Measurements from ENCODE around the gene ZDHHC24.
A peak's percentile ranks its signal among the peaks of the same experiment; 100 is the strongest.

Gene ZDHHC24, protein sequence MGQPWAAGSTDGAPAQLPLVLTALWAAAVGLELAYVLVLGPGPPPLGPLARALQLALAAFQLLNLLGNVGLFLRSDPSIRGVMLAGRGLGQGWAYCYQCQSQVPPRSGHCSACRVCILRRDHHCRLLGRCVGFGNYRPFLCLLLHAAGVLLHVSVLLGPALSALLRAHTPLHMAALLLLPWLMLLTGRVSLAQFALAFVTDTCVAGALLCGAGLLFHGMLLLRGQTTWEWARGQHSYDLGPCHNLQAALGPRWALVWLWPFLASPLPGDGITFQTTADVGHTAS

GRCh38 chr11:66545701-66546367 is at the start of gene ZDHHC24:
ZDHHC24 (minus strand) TSS chr11:66546048; CDS start chr11:66546003, 45 bp downstream.
- DNase-seq (ENCODE audit: low read depth), result peak; percentile 95
- H3K4me3 ChIP-seq (ENCODE audit: control insufficient read depth, low read depth, low read length), result peak within 1 kb of the TSS; percentile 68
- TF ChIP-seq CTCF (conservative IDR thresholded peaks at IDR 0.05; ENCODE audit: control insufficient read depth, insufficient read depth, low read depth, low read length), result no peak

DNA sequence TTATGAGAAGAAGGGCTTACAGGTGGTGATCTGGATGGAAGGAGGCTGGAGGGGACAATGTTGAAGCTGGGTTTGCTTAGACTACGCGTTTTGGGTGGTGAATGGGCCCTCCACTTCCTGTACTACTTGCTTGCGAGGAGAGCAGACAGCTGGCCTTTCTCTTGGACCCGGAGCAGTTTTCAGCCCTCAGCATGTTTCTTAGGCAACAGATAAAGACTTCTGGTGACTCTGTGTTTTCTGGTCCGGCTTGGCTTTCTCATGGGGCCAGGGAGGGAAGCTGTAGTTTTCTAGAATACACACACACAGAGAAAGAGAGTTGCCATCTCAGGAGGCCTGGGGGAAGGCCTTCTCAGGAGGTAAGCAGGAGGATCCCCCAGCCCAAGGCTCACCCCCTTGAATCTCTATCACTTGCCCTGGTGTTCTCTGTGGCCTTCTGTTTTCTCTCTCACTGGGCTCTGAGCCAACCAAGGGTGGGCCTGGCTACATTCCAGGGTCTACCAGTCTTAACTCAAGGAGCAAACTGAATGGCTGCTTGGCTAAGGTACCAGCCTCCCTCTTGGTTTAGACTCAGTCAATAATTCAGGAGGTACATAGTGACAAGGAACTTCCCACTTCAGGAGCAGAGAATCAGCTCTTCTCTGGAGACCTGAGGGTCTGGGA is 49.5 kb upstream of the ZDHHC24 start:
- no peak for DNase-seq (ENCODE audit: low read depth)
- TF ChIP-seq CTCF (conservative IDR thresholded peaks at IDR 0.05; ENCODE audit: control insufficient read depth, insufficient read depth, low read depth, low read length), result no peak
- H3K4me3 ChIP-seq (ENCODE audit: control insufficient read depth, low read depth, low read length), result no peak overlapping the region

- DNase-seq (ENCODE audit: low read depth), result no peak
- no peak for TF ChIP-seq CTCF (conservative IDR thresholded peaks at IDR 0.05; ENCODE audit: control insufficient read depth, insufficient read depth, low read depth, low read length)
Observed at GRCh38 chr11:66593650-66594049, 47.8 kb upstream of the ZDHHC24 start.

DNA sequence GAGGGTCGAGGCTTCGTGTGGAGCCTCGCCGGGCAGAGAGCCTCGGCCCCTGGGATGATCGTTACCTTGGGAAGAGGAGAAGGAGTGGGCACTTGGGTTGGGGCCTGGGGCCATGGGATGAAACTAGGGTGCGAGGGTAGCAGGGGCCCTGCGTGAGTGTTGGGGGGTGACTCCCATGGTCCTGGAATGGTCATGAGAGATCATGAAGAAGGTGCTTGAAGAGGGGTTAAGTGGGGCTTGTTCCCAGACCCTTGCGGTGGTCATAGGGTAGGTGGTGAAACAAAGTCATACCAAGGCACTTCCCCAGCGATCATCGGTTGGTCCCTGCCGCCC is 47.4 kb upstream of the ZDHHC24 start:
- peak overlapping the region; percentile 72 for H3K4me3 ChIP-seq (ENCODE audit: control insufficient read depth, low read depth, low read length)
- no peak for DNase-seq (ENCODE audit: low read depth)

More at GRCh38 chr11:66593650-66594049, 47.8 kb upstream of the ZDHHC24 start:
- peak overlapping the region; percentile 72 for H3K4me3 ChIP-seq (ENCODE audit: control insufficient read depth, low read depth, low read length)

GRCh38 chr11:66592457-66593302 is 46.8 kb upstream of the ZDHHC24 start, which contains the start of the genes CCDC87 and CCS:
CCDC87 (minus strand) TSS chr11:66593063; CDS start chr11:66593015, 48 bp downstream.
CCS (plus strand) TSS chr11:66593185; CDS start chr11:66593262, 77 bp downstream.
- TF ChIP-seq CTCF (conservative IDR thresholded peaks at IDR 0.05; ENCODE audit: control insufficient read depth, insufficient read depth, low read depth, low read length), result peak; percentile 57
- peak; percentile 92 for DNase-seq (ENCODE audit: low read depth)
- H3K4me3 ChIP-seq (ENCODE audit: control insufficient read depth, low read depth, low read length), result peak within 1 kb of the TSS; percentile 72

More for the DNA sequence above, 47.4 kb upstream of the ZDHHC24 start:
- TF ChIP-seq CTCF (conservative IDR thresholded peaks at IDR 0.05; ENCODE audit: control insufficient read depth, insufficient read depth, low read depth, low read length), result no peak

DNA sequence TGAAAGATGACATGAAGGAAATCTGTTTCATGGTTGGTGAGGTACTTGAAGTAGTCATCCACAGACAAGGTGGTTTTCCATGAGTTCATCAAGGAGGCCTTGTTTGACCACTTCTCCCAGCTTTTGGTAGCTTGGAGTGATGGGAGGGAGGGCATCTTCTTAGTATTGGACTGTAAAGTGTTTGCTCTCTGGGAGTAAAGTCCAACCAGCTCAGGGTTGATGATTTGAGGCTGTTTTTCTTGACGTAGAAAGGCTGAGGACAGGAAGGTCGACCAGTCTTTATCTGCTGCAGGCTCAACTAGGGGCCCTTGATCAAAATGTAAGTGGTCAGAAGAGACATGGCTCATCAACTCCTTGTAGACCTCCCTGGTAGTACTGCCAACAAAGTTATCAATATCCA is 45.3 kb upstream of the ZDHHC24 start:
- H3K4me3 ChIP-seq (ENCODE audit: control insufficient read depth, low read depth, low read length), result no peak overlapping the region
- TF ChIP-seq CTCF (conservative IDR thresholded peaks at IDR 0.05; ENCODE audit: control insufficient read depth, insufficient read depth, low read depth, low read length), result no peak
- no peak for DNase-seq (ENCODE audit: low read depth)

Measured in fibroblast of mammary gland (primary cell).